GM18520 (cell line): ENCODE data around the gene TRAPPC3.
"Not testable (repeated sequence)": the region's sequence is repeated elsewhere in the genome, so short reads cannot be mapped to it uniquely, and the experiment has no call there.

Source experiments
- ATAC-seq: cut with Tn5 transposase; IDR thresholded peaks from one replicate; pipeline ENCODE4 v1.9.1; 2021; ENCODE audit not compliant: unreplicated experiment

TRAPPC3 gene

GRCh38 chr1:36149237-36149972 is at the start of gene TRAPPC3:
Gene TRAPPC3 (minus strand): TSS chr1:36149486. CDS start chr1:36149378, 108 bp downstream.
- peak; percentile 88 for ATAC-seq

- ATAC-seq, result no peak
These were observed 49.4 kb upstream of the TRAPPC3 start for GRCh38 chr1:36198641-36199040.

GRCh38 chr1:36196805-36197204 is 47.5 kb upstream of the TRAPPC3 start:
- ATAC-seq, result not testable (repeated sequence)

- no peak for ATAC-seq
These were observed 38.7 kb upstream of the TRAPPC3 start for GRCh38 chr1:36187800-36188593.

- no peak for ATAC-seq
These were observed 34.1 kb upstream of the TRAPPC3 start for GRCh38 chr1:36183309-36183856.

- ATAC-seq, result no peak
These were observed 33.4 kb upstream of the TRAPPC3 start for GRCh38 chr1:36182734-36183133.

GRCh38 chr1:36179220-36179600 is 29.9 kb upstream of the TRAPPC3 start:
- no peak for ATAC-seq

DNA sequence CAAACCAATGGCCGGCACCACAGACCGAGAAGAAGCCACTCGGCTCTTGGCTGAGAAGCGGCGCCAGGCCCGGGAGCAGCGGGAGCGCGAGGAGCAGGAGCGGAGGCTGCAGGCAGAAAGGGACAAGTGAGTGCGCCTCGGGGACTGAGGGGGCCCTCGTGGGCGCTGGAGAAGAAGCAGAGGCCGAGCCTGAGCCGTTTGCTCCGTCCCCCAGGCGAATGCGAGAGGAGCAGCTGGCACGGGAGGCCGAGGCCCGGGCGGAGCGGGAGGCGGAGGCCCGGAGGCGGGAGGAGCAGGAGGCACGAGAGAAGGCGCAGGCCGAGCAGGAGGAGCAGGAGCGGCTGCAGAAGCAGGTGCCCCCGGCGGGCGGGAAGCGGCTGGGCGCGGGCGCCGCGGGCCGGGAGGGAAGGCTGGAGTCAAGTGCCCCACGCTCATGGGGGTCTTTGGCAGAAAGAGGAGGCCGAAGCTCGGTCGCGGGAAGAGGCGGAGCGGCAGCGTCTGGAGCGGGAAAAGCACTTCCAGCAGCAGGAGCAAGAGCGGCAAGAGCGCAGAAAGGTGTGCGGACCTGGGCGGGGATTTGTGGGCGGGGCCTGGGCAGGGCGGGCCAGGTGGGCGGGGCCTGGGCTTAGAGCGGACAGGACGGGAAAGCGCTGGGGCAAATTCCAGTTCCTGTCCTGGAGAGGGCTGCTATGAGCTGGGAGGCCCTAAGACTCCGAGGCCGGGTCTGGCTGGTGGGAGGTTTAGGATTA is 29.4 kb upstream of the TRAPPC3 start:
- ATAC-seq, result no peak

DNA sequence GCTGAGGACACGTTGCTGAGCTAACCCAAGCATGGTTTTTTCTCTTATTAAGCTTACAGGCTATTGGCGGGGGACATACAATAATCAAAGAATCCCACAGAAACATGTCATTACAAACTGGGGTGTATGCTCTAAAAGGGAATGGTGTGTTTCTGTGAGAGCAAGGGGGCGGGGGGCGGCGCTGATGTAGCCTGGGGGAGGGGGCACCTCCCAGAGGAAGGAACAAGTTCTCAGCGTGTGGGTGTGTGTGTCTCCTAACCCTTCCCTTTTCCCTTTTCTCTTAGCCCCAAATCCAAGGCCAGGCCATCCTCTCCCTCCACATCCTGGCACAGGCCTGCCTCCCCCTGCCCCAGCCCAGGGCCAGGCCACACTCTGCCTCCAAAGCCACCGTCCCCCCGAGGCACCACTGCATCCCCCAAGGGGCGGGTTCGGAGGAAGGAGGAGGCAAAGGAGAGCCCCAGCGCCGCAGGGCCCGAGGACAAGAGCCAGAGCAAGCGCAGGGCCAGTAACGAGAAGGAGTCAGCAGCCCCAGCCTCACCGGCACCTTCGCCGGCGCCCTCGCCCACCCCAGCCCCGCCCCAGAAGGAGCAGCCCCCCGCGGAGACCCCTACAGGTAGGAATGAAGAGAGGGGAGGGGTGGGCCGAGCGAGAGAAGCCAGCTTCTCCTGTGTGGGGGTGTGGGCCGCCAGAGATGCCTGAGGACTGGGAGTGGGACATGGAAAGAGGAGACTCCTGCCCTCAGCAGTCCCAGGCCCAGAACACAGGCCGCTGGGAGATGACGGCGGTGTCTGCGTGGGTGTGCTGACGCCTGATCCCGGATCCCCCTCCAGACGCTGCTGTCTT is 28.5 kb upstream of the TRAPPC3 start:
- ATAC-seq, result no peak

DNA sequence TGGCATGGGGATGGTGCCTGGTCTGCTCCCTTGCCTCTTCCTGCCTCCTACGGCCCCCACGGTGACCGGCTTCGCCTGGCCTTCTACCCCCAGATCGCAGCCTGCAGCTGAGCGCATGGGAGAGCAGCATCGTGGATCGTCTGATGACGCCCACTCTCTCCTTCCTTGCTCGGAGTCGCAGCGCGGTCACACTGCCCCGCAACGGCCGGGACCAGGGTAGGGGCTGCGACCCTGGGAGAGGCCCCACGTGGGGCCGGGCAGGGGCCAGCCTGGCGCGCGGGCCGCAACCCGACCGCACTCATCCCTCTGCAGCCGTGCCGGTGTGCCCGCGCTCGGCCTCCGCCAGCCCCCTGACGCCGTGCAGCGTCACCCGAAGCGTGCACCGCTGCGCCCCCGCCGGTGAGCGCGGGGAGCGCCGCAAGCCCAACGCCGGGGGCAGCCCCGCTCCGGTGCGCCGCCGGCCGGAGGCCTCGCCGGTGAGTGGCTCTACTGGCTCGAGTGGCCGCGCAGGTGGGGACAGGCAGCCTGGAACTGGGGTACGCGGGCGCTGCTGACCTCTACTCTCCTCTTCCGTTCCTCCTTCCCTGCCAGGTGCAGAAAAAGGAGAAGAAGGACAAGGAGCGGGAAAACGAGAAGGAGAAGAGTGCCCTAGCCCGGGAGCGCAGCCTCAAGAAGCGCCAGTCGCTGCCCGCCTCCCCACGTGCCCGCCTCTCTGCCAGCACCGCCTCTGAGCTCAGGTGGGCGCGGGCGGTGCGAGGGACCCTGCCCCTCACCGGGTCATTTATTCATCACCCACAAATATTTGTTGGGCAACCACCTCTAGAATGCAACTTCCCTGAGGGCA is 27.0 kb upstream of the TRAPPC3 start:
- ATAC-seq, result no peak

- no peak for ATAC-seq
These were observed 26.1 kb upstream of the TRAPPC3 start for GRCh38 chr1:36175137-36176095.

- no peak for ATAC-seq
These were observed 25.4 kb upstream of the TRAPPC3 start for GRCh38 chr1:36174713-36175112.

DNA sequence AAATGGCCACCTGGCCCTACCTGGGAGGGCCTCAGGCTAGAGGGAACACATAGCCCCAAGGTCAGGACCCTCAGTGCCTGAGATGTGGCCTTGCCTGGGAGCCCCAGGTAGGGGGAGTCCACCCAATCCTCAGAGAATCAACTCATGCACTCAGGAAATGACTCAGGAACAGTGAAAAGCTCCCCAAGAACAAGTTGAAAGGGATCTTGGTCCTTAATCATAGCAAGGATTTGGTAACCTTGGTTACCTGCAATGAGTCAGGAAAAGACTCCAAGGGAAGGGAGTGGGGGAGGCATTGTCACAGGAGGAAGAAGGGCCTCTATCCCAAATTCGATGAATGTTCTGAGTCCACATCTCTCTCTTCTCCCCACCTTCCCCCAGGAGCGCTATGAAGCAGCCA is 23.7 kb upstream of the TRAPPC3 start:
- ATAC-seq, result no peak

GRCh38 chr1:36172017-36172747 is 22.9 kb upstream of the TRAPPC3 start:
- no peak for ATAC-seq

DNA sequence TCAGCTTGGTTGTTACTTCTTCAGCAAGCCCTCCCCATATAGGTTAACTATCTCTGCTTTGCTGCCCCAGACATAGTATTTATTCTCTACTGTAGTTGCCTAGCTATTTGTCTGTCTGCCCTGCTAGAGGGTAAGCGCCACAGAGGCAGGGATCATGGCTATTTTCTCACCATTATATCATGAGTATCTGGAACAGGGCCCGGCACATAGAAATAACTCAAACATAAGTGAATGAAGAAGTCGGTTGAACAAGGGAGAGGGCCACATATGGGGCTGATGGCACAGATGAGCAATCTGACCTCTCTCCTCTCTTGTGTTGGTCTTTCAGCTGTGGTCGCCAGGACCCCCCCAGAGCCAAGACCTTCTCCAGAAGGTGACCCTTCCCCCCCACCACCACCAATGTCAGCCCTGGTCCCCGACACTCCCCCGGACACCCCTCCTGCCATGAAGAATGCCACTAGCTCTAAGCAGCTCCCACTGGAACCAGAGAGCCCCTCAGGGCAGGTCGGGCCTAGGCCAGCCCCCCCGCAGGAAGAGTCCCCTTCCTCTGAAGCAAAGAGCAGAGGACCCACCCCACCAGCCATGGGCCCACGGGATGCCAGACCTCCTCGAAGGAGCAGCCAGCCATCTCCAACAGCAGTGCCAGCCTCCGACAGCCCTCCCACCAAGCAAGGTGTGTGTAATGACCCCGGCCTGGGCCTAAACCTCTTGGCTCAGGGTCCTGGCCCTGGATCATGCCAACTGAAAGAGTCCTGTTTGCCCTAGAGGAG is 21.5 kb upstream of the TRAPPC3 start:
- no peak for ATAC-seq

DNA sequence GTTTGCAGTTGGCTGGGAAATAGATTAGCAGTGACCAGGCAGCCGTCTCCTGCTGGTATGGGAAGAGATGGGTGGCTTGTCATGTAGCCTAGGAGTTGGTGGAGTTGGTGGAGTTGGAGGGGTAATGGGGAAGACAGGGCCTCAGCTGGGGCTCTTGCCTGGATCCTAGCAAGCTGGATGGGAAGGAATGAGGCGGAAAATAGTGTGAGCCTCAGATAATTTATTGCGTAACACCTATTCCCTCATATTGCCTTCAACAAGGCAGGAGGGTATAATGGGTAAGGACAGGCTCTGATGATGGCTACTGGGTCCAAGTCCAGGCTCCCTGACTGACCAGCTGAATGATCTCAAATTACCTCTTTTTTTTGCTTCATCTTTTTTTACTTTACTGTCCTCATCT is 19.2 kb upstream of the TRAPPC3 start:
- ATAC-seq, result no peak
